Activated CD8-positive, alpha-beta T cell treated with anti-CD3 and anti-CD28 coated beads for 36 hours (primary cell): ENCODE measurements around the gene FBRSL1. TPM values are rescaled to one million over a fixed set of nuclear protein-coding genes. Genes with fewer than 3 reads are reported as not detected.

Experiments
- ATAC-seq: fragments of 200-7000 bp; cut with Tn5 transposase; one replicate; pipeline ENCODE4 v1.10.0; 2021; ENCODE audit warnings: mild to moderate bottlenecking, moderate library complexity
- CTCF ChIA-PET: fragments of 350-600 bp; sonication (Branson Sonifier 250); formaldehyde crosslinking; loops from one replicate; lab custom pipeline; 2021; ENCODE audit warnings: antibody characterized with exemption; lab: Charles Lee
- POLR2A ChIA-PET: fragments of 350-600 bp; sonication (Branson Sonifier 250); formaldehyde crosslinking; loops from one replicate; lab custom pipeline; 2021; ENCODE audit warnings: antibody characterized with exemption; lab: Charles Lee
- DNase-seq: peaks from one replicate; pipeline ENCODE4 v3.0.0-alpha.2; 2020
- H3K27ac Mint-ChIP-seq: one replicate; pipeline ENCODE4 v1.8.0; 2021; ENCODE audit warnings: mild to moderate bottlenecking, mixed read lengths
- H3K27me3 Mint-ChIP-seq: one replicate; pipeline ENCODE4 v1.8.0; 2021; ENCODE audit warnings: mixed read lengths
- H3K36me3 Mint-ChIP-seq: one replicate; pipeline ENCODE4 v1.8.0; 2021; ENCODE audit warnings: low read depth, mixed read lengths
- H3K4me1 Mint-ChIP-seq: one replicate; pipeline ENCODE4 v1.8.0; 2021; ENCODE audit warnings: low read depth, mixed read lengths
- H3K4me3 Mint-ChIP-seq: one replicate; pipeline ENCODE4 v1.8.0; 2021; ENCODE audit warnings: mild to moderate bottlenecking, moderate library complexity, mixed read lengths
- H3K9me3 Mint-ChIP-seq: one replicate; pipeline ENCODE4 v1.8.0; 2021; ENCODE audit warnings: mixed read lengths
- CTCF ChIP-seq: fragments of 200-600 bp; IDR thresholded peaks from one replicate; pipeline ENCODE4 v1.8.0; 2022; ENCODE audit warnings: antibody characterized with exemption, mild to moderate bottlenecking
- intact Hi-C: fragments of 100-400 bp; cut with micrococcal nuclease; formaldehyde crosslinking; loops from one replicate; pipeline ENCODE4 v1.10.0; 2022
- total RNA-seq, 2 experiments: library from RNA; stranded (reverse); gene quantifications; one replicate each; pipeline ENCODE4 v1.2.3, GENCODE V29; 2021

Gene FBRSL1
- total RNA-seq, 2 experiments from 2014 or later, result 41.4 to 48.1 TPM

GRCh38 chr12:132444957-132445883 is 44.7 kb upstream of the FBRSL1 start:
- TF ChIP-seq CTCF, result no peak
- Mint-ChIP-seq H3K9me3 (no peaks in the 10 kb centered on the region), H3K36me3 (peaks cover 2% of the 10 kb centered on the region), H3K4me3 (peak overlapping the region; percentile 92), H3K27ac (peak overlapping the region; percentile 99), H3K27me3 (no peaks in the 10 kb centered on the region), H3K4me1 (peaks cover 53% of the 10 kb centered on the region)
- CTCF ChIA-PET, result no interaction called here
- intact Hi-C loops, result no loop called here
- POLR2A ChIA-PET, result interaction anchor here (1.0 kb wide), 1 partner anchor 10 kb away, joined by 4 read pairs; no protein-coding TSS in a partner anchor
- peak; percentile 89 for ATAC-seq
- peak; percentile 93 for DNase-seq

GRCh38 chr12:132445884-132446632 is 43.9 kb upstream of the FBRSL1 start:
- peak overlapping the region; percentile 99 for H3K27ac Mint-ChIP-seq
- no peak for TF ChIP-seq CTCF
- peak; percentile 81 for DNase-seq
- ChIA-PET POLR2A (interaction anchor here (1.0 kb wide), 1 partner anchor 11 kb away, joined by 4 read pairs; no protein-coding TSS in a partner anchor), CTCF (interaction anchor here (1.2 to 2.9 kb wide), 3 partner anchors 15 to 115 kb away, joined by 3 to 8 read pairs (median 8); no protein-coding TSS in a partner anchor)
- no peaks in the 10 kb centered on the region for H3K9me3 Mint-ChIP-seq
- peaks cover 53% of the 10 kb centered on the region for H3K4me1 Mint-ChIP-seq
- intact Hi-C loops, result no loop called here
- H3K27me3 Mint-ChIP-seq, result no peaks in the 10 kb centered on the region
- peak overlapping the region; percentile 92 for H3K4me3 Mint-ChIP-seq
- ATAC-seq, result peak; percentile 25
- H3K36me3 Mint-ChIP-seq, result peaks cover 2% of the 10 kb centered on the region

GRCh38 chr12:132446633-132447326 is 43.2 kb upstream of the FBRSL1 start:
- H3K27me3 Mint-ChIP-seq, result no peaks in the 10 kb centered on the region
- H3K4me1 Mint-ChIP-seq, result peaks cover 53% of the 10 kb centered on the region
- H3K27ac Mint-ChIP-seq, result peak overlapping the region; percentile 99
- TF ChIP-seq CTCF, result no peak
- ATAC-seq (no peak), DNase-seq (no peak)
- ChIA-PET CTCF (interaction anchor here (1.2 to 2.9 kb wide), 4 partner anchors 15 to 293 kb away, joined by 3 to 8 read pairs (median 6); no protein-coding TSS in a partner anchor), POLR2A (interaction anchor here (0.7 to 1.2 kb wide), 2 partner anchors 9 to 14 kb away, joined by 3 to 6 read pairs; no protein-coding TSS in a partner anchor)
- H3K36me3 Mint-ChIP-seq, result peaks cover 2% of the 10 kb centered on the region
- H3K4me3 Mint-ChIP-seq, result peak overlapping the region; percentile 92
- no peaks in the 10 kb centered on the region for H3K9me3 Mint-ChIP-seq
- intact Hi-C loops, result no loop called here

- DNase-seq (no peak), ATAC-seq (no peak)
- TF ChIP-seq CTCF, result no peak
- H3K36me3 Mint-ChIP-seq, result peaks cover 2% of the 10 kb centered on the region
- intact Hi-C loops, result no loop called here
- POLR2A ChIA-PET, result interaction anchor here (0.7 to 1.2 kb wide), 3 partner anchors 9 to 162 kb away, joined by 3 to 6 read pairs (median 3); no protein-coding TSS in a partner anchor
- H3K9me3 Mint-ChIP-seq, result no peaks in the 10 kb centered on the region
- H3K4me1 Mint-ChIP-seq, result peaks cover 53% of the 10 kb centered on the region
- CTCF ChIA-PET, result interaction anchor here (1.2 to 2.9 kb wide), 4 partner anchors 14 to 294 kb away, joined by 3 to 8 read pairs (median 6); no protein-coding TSS in a partner anchor
- H3K27ac Mint-ChIP-seq, result no peak overlapping the region
- H3K4me3 Mint-ChIP-seq, result no peak overlapping the region
- H3K27me3 Mint-ChIP-seq, result no peaks in the 10 kb centered on the region
These were observed 42.6 kb upstream of the FBRSL1 start for GRCh38 chr12:132447327-132447720.
